ENCODE measurements around the gene TMEM120A.

DNA sequence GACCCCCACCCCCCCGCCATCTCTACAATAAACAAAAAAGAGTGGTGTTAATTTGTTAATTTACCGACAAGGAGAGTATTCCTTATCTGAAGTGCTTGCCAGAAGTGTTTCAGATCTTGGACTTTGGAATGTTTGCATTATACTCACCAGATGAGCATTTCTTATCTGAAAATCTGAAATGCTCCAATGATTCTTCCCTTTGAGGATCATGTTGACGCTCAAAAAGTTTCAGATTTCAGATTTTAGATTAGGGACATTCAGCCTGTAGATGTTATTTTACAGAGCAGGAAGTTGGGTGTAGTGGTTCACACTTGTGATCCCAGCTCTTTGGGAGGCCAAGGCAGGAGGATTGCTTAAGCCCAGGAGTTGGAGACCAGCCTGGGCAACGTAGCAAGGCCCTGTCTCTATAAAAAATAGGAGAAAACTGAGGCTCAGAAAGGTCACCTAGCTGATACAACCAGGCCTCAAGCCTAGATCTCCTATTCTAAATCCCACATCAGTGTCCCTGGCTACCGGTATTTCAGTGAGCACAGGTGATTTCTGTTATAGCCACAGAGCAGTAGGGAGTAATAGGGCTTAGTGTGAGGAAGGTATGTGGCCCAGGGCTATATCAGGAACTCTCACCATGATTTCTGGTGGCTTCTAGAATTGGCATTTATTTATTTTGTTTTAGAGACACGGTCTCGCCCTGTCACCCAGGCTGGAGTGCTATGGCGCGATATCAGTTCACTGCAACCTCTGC lies 35.4 kb downstream of the TMEM120A start:
- TF ChIP-seq CTCF (conservative IDR thresholded peaks at IDR 0.05; ENCODE audit: low read depth, low read length) (no peak), EZH2 (IDR thresholded peaks at IDR 0.05; ENCODE audit: low read length, unreplicated experiment) (no peak)

Measured in PC-3 (cell line).